ENCODE data around the gene RSAD2. TPM values are rescaled to one million over a fixed set of nuclear protein-coding genes. Genes with fewer than 3 reads are reported as not detected.
A peak's percentile ranks its signal among the peaks of the same experiment; 100 is the strongest.

RSAD2 gene
- total RNA-seq, 1 donor from 2014 or later: not detected

DNA sequence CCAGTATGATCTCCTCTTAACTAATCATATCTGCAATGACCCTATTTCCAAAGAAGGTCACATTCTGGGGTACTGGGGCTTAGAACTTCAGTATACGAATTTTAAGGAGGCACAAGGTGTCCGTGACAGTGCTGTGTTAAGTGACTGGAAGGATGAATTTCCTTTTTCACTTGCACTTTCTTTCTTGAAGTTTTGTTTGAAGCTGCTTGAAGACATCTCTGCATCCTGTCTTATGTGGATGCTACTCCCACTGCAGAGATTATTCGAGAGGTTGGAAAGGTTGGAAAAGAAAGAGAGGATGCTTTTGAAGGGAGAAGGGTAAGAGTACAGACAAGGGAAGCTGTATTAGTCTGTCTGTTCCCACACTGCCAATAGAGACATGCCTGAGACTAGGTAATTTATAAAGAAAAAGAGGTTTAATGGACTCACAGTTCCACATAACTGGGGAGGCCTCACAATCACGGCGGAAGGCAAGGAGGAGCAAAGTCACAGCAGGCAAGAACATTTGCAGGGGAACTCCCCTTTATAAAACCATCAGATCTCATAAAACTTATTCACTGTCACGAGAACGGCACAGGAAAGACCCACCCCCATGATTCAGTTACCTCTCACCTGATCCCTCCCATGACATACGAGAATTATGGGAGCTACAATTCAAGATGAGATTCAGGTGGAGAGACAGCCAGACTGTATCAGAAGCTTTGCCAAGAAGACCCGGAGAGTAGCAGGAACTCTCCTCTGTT, 36.0 kb downstream of the RSAD2 start:
- no peaks in the 10 kb centered on the region for H3K9me3 Mint-ChIP-seq (ENCODE audit: unreplicated experiment)
- peaks cover 11% of the 10 kb centered on the region for H3K27me3 Mint-ChIP-seq (ENCODE audit: unreplicated experiment)
- peaks cover 2% of the 10 kb centered on the region for H3K4me1 Mint-ChIP-seq (ENCODE audit: unreplicated experiment)
- no peak for DNase-seq (ENCODE audit: extremely low spot score, unreplicated experiment)
- H3K36me3 Mint-ChIP-seq (ENCODE audit: unreplicated experiment): no peaks in the 10 kb centered on the region
- no peak overlapping the region for H3K4me3 Mint-ChIP-seq (ENCODE audit: unreplicated experiment)
- no peak for TF ChIP-seq CTCF (IDR thresholded peaks at IDR 0.05)
- no peak overlapping the region for H3K27ac Mint-ChIP-seq (ENCODE audit: unreplicated experiment)

DNA sequence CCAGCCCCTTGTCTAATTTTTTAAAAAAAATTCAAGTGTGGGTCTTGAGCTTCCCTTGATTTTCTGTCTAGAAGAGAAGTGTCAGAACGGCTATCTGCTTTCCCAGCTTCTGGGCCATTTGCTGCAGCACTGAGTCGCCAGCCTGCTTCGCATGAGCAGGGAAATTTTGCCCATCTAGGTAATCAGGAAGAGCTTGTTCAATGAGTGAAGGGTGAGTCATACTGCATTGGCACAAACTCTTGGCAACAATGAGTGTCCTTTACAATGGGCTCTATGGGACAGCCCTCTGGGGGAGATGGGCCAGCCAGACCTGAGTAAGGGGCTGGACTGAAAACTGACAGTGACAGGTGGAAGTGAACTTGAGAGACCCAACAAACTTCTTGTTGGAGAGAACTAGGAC, 37.3 kb downstream of the RSAD2 start:
- Mint-ChIP-seq H3K36me3 (ENCODE audit: unreplicated experiment) (no peaks in the 10 kb centered on the region), H3K9me3 (ENCODE audit: unreplicated experiment) (no peaks in the 10 kb centered on the region), H3K4me1 (ENCODE audit: unreplicated experiment) (peaks cover 10% of the 10 kb centered on the region), H3K27ac (ENCODE audit: unreplicated experiment) (no peak overlapping the region), H3K4me3 (ENCODE audit: unreplicated experiment) (no peak overlapping the region), H3K27me3 (ENCODE audit: unreplicated experiment) (peaks cover 4% of the 10 kb centered on the region)
- no peak for DNase-seq (ENCODE audit: extremely low spot score, unreplicated experiment)
- no peak for TF ChIP-seq CTCF (IDR thresholded peaks at IDR 0.05)

GRCh38 chr2:6915399-6915798, 37.8 kb downstream of the RSAD2 start:
- Mint-ChIP-seq H3K27ac (ENCODE audit: unreplicated experiment) (no peak overlapping the region), H3K4me1 (ENCODE audit: unreplicated experiment) (peaks cover 15% of the 10 kb centered on the region), H3K9me3 (ENCODE audit: unreplicated experiment) (no peaks in the 10 kb centered on the region), H3K4me3 (ENCODE audit: unreplicated experiment) (no peak overlapping the region), H3K36me3 (ENCODE audit: unreplicated experiment) (no peaks in the 10 kb centered on the region), H3K27me3 (ENCODE audit: unreplicated experiment) (peaks cover 4% of the 10 kb centered on the region)
- TF ChIP-seq CTCF (IDR thresholded peaks at IDR 0.05): no peak
- no peak for DNase-seq (ENCODE audit: extremely low spot score, unreplicated experiment)

DNA sequence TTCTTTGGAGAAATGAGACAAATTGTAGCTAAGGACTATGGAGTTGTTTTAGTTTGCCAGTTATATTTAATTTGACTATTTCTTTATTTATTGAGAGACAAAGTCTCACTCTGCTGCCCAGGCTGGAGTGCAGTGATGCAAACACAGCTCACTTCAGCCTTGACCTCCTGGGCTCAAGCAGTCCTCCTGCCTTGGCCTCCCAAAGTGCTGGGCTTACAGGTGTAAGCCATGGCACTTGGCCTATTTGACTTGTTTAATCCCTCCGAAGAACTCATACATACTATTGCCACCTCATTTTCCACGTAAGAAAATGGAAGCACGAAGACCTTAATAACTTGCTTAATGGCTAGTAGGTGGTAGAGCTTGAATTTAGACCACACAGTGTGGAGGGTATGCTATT, 38.6 kb downstream of the RSAD2 start:
- DNase-seq (ENCODE audit: extremely low spot score, unreplicated experiment): no peak
- H3K4me3 Mint-ChIP-seq (ENCODE audit: unreplicated experiment): peak overlapping the region; percentile 50
- no peaks in the 10 kb centered on the region for H3K27me3 Mint-ChIP-seq (ENCODE audit: unreplicated experiment)
- peaks cover 24% of the 10 kb centered on the region for H3K4me1 Mint-ChIP-seq (ENCODE audit: unreplicated experiment)
- no peak for TF ChIP-seq CTCF (IDR thresholded peaks at IDR 0.05)
- H3K9me3 Mint-ChIP-seq (ENCODE audit: unreplicated experiment): no peaks in the 10 kb centered on the region
- no peaks in the 10 kb centered on the region for H3K36me3 Mint-ChIP-seq (ENCODE audit: unreplicated experiment)
- H3K27ac Mint-ChIP-seq (ENCODE audit: unreplicated experiment): no peak overlapping the region

DNA sequence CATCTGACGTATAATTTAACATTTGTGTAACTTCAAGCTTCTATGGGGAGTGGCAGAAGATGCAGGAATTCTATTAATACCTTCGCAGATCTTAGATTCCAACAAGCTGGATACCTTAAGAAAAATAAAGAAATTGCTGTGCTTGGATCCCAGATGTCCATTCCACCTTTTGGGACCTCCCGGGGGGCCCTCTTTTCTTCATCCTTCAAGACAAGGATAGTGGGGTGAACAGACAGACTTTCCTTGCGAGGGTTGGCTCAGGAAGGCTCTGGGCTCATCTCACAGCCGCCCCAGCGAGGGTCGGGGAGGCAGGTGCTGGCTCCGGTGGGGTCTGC, 39.1 kb downstream of the RSAD2 start:
- Mint-ChIP-seq H3K27me3 (ENCODE audit: unreplicated experiment) (no peaks in the 10 kb centered on the region), H3K4me3 (ENCODE audit: unreplicated experiment) (peak overlapping the region; percentile 50), H3K36me3 (ENCODE audit: unreplicated experiment) (no peaks in the 10 kb centered on the region), H3K4me1 (ENCODE audit: unreplicated experiment) (peaks cover 27% of the 10 kb centered on the region), H3K27ac (ENCODE audit: unreplicated experiment) (no peak overlapping the region), H3K9me3 (ENCODE audit: unreplicated experiment) (no peaks in the 10 kb centered on the region)
- no peak for TF ChIP-seq CTCF (IDR thresholded peaks at IDR 0.05)
- DNase-seq (ENCODE audit: extremely low spot score, unreplicated experiment): no peak
